ENCODE data around the gene FAAP20. TPM values are rescaled to one million over a fixed set of nuclear protein-coding genes. Genes with fewer than 3 reads are reported as not detected.

FAAP20 gene
- total and polyA plus RNA-seq, 2 experiments from 2014 or later: 79.1 to 167 TPM

- TF ChIP-seq REST (IDR thresholded peaks at IDR 0.05; ENCODE audit: unreplicated experiment) (no peak), CREB1 (CRISPR knock-in tag; IDR thresholded peaks at IDR 0.05; ENCODE audit: low read depth) (no peak), ZNF462 (CRISPR knock-in tag; IDR thresholded peaks at IDR 0.05) (no peak)
These were observed 15.7 kb downstream of the FAAP20 start (continued) for GRCh38 chr1:2178875-2179274.

GRCh38 chr1:2177946-2178538 lies 16.5 kb downstream of the FAAP20 start:
- H3K4me3 ChIP-seq: no peak overlapping the region
- H3K79me2 ChIP-seq (replicated peaks; ENCODE audit: insufficient read depth): no peaks in the 10 kb centered on the region
- no peaks in the 10 kb centered on the region; the same call in 1 of the 2 replicates for H4K20me1 ChIP-seq (replicated peaks; ENCODE audit: insufficient read depth)
- H3K4me3 Mint-ChIP-seq: no peak overlapping the region
- no peaks in the 10 kb centered on the region for H3K36me3 ChIP-seq (ENCODE audit: insufficient read depth)
- no peak overlapping the region for H3K27ac Mint-ChIP-seq
- DNase-seq (ENCODE audit: low spot score) (no peak), ATAC-seq (no peak)
- peaks cover 20% of the 10 kb centered on the region for H3K27me3 Mint-ChIP-seq (ENCODE audit: insufficient read depth, low read depth, poor library complexity)
- no peak overlapping the region for H3K4me2 ChIP-seq
- no peaks in the 10 kb centered on the region for H3K9me3 Mint-ChIP-seq
- H3K4me1 Mint-ChIP-seq: peaks cover 4% of the 10 kb centered on the region
- H2AFZ ChIP-seq: no peak overlapping the region
- H3K36me3 Mint-ChIP-seq (ENCODE audit: low read depth): peaks cover 23% of the 10 kb centered on the region
- H3K27me3 ChIP-seq (ENCODE audit: insufficient read depth): no peaks in the 10 kb centered on the region
- TF ChIP-seq STAT1 (IDR thresholded peaks at IDR 0.05; ENCODE audit: unreplicated experiment): no peak
- no peak for TF ChIP-seq ZNF114 (CRISPR knock-in tag; IDR thresholded peaks at IDR 0.05)
- no peak for TF ChIP-seq CTCF (conservative IDR thresholded peaks at IDR 0.05; ENCODE audit: low read depth in 2 of 2)
- TF ChIP-seq POLR2AphosphoS5 (IDR thresholded peaks at IDR 0.05; ENCODE audit: low read depth): no peak
- TF ChIP-seq ZNF331 (CRISPR knock-in tag; IDR thresholded peaks at IDR 0.05; ENCODE audit: low read depth): no peak
- no peak for TF ChIP-seq EZH2 (IDR thresholded peaks at IDR 0.05; ENCODE audit: low read depth, unreplicated experiment)
- TF ChIP-seq JUNB (IDR thresholded peaks at IDR 0.05; ENCODE audit: unreplicated experiment): no peak
- TF ChIP-seq EZH2phosphoT487 (IDR thresholded peaks at IDR 0.05; ENCODE audit: unreplicated experiment): no peak
- no peak for TF ChIP-seq CREB1 (CRISPR knock-in tag; IDR thresholded peaks at IDR 0.05; ENCODE audit: low read depth)
- TF ChIP-seq NANOG (IDR thresholded peaks at IDR 0.05; ENCODE audit: borderline replicate concordance): no peak
- no peaks in the 10 kb centered on the region for H3K4me1 ChIP-seq (ENCODE audit: insufficient read depth)
- H3K9me2 ChIP-seq (ENCODE audit: insufficient read depth): no peaks in the 10 kb centered on the region
- peaks cover 6% of the 10 kb centered on the region; the same call in 1 of the 2 replicates for H3F3A ChIP-seq (replicated peaks; ENCODE audit: low read depth)
- no peak overlapping the region for H3K27ac ChIP-seq (ENCODE audit: low read depth)
